ENCODE data around the gene IL1A. TPM values are rescaled to one million over a fixed set of nuclear protein-coding genes. Genes with fewer than 3 reads are reported as not detected.

IL1A gene
- total and polyA plus RNA-seq, 9 of the 15 experiments (the other 6 are each of a cell fraction or from before 2014, with no cell fraction given) = 0.03 to 0.27 (median 0.14) TPM; not detected in 2

GRCh38 chr2:112798979-112799975 lies 15.0 kb upstream of the IL1A start (continued):
- TF ChIP-seq MLLT1 (IDR thresholded peaks at IDR 0.05) (no peak), ZNF583 (CRISPR knock-in tag; IDR thresholded peaks at IDR 0.05) (no peak), ARID3A (IDR thresholded peaks at IDR 0.05; ENCODE audit: borderline replicate concordance, low read depth, low read length) (no peak), RCOR1 (IDR thresholded peaks at IDR 0.05; ENCODE audit: borderline replicate concordance in 1 of 2, low read depth in 2 of 2, low read length in 2 of 2) (peak in 1 of 2 experiments; percentile 90; a peak in 2 of 4 replicates), MEF2A (IDR thresholded peaks at IDR 0.05; ENCODE audit: control insufficient read depth, low read depth, low read length) (no peak), DPF2 (IDR thresholded peaks at IDR 0.05) (no peak), POLR2H (tag; IDR thresholded peaks at IDR 0.05; ENCODE audit: low read depth) (no peak), E2F8 (IDR thresholded peaks at IDR 0.05; ENCODE audit: low read depth, partially characterized antibody) (no peak), ZNF717 (CRISPR knock-in tag; IDR thresholded peaks at IDR 0.05) (no peak), RFX1 (IDR thresholded peaks at IDR 0.05) (no peak)
- TF ChIP-seq, protein P1, sequence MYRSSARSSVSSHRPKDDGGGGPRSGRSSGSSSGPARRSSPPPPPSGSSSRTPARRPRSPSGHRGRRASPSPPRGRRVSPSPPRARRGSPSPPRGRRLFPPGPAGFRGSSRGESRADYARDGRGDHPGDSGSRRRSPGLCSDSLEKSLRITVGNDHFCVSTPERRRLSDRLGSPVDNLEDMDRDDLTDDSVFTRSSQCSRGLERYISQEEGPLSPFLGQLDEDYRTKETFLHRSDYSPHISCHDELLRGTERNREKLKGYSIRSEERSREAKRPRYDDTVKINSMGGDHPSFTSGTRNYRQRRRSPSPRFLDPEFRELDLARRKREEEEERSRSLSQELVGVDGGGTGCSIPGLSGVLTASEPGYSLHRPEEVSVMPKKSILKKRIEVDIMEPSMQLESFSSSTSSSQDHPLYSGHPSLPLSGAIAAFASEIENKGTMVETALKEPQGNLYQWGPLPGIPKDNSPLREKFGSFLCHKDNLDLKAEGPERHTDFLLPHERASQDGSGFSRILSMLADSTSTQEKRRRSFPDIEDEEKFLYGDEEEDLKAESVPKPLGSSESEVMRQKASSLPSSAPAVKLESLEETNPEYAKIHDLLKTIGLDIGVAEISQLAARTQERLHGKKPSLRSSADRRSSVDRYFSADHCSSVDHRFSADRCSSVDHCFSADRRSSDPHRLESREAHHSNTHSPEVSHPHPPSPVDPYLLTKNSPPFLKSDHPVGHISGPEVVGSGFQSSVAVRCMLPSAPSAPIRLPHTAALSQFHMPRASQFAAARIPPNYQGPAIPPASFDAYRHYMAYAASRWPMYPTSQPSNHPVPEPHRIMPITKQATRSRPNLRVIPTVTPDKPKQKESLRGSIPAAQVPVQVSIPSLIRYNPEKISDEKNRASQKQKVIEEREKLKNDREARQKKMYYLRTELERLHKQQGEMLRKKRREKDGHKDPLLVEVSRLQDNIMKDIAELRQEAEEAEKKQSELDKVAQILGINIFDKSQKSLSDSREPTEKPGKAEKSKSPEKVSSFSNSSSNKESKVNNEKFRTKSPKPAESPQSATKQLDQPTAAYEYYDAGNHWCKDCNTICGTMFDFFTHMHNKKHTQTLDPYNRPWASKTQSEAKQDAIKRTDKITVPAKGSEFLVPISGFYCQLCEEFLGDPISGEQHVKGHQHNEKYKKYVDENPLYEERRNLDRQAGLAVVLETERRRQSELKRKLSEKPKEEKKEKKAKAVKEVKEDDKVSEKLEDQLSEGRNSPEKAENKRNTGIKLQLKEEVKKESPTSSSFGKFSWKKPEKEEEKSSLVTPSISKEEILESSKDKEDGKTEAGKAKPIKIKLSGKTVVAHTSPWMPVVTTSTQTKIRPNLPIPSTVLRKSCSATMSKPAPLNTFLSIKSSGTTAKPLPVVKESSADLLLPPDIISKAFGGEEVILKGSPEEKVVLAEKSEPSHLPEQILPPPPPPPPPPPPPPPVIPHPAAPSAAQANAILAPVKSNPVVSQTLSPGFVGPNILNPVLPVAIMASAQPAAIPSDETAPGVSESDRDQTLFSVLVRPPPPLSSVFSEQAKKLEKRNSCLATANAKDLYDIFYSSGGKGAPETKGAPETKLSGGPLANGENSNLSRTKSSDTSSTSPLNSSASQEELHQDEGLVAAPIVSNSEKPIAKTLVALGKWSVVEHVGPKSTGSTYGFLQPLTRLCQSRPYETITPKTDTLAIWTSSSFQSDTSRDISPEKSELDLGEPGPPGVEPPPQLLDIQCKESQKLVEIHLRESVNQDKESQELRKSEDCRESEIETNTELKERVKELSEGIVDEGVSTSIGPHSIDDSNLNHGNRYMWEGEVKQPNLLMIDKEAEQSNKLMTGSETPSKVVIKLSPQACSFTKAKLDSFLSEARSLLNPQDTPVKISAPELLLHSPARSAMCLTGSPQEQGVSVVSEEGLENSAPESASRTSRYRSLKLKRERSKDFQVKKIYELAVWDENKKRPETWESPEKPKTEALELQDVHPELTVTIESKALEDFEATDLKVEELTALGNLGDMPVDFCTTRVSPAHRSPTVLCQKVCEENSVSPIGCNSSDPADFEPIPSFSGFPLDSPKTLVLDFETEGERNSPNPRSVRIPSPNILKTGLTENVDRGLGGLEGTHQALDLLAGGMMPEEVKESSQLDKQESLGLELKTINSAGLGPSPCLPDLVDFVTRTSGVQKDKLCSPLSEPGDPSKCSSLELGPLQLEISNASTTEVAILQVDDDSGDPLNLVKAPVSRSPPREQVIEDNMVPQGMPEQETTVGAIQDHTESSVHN (IDR thresholded peaks at IDR 0.05; ENCODE audit: borderline replicate concordance in 1 of 2, low read depth in 1 of 2) = no peak

Data from K562 (cell line).